Smooth muscle cell of the umbilical artery (primary cell): Measurements from ENCODE around the gene PASK. TPM values are rescaled to one million over a fixed set of nuclear protein-coding genes. Genes with fewer than 3 reads are reported as not detected.

Experiments
- total RNA-seq: library from RNA; depleted of rRNA; stranded (reverse); fragments of >200 nt; gene quantifications from 2 replicates; pipeline ENCODE4 v1.2.3, GENCODE V29; 2014

Gene PASK
- 1.5 and 6.6 TPM in 2 replicates for total RNA-seq

GRCh38 chr2:241148891-241149674 is at the start of gene PASK:
Gene PASK (minus strand): TSS chr2:241149472. CDS start chr2:241143032, 6,440 bp downstream.

DNA sequence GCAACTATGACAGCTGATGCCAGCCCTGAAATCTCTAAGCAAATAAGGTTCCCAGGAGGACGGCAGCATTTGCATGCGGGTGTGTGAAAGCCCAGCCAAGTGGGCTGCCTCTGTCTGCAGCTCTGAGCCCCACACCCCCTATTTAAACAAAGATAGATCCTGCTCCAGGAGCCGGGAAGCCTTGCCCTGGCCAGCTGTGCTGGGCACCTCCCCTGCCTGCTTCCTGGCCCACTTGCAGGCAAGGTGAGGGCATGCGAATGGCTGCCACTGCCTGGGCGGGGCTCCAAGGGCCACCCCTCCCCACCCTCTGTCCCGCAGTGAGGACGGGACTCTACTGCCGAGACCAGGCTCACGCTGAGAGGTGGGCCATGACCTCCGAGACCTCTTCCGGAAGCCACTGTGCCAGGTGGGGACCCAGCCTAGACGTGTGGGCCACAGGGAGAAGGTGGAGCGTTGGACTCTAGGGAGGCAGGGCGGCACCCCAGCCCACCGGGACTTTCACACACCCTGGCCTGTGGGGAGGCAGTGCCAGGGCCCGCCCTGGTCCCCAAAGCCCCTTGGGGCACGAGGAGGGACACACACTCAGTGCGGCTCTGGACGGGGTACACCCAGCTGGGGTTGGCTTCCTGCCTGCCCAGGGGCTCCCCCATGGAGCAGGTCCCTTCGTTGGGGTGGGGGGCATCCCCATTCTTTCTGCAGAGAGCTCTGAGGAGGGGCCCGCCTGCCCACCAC is 39.3 kb upstream of the PASK start, which contains the start of gene ANO7:
Gene ANO7, plus strand, starts transcription at position 317 of the 732 bp plus-strand sequence. CDS start 1,387 bp downstream, outside the sequence.

GRCh38 chr2:241149925-241150659 is 820 bp upstream of the PASK start, which contains the start of gene PPP1R7:
Gene PPP1R7 (plus strand): TSS chr2:241150467. CDS start chr2:241150496, 29 bp downstream.

GRCh38 chr2:241102239-241102803 is 47.0 kb downstream of the PASK start, which contains the start of gene MTERF4:
Gene MTERF4 (minus strand): TSS chr2:241102287. CDS start chr2:241102273, 14 bp downstream.

Other genes with a start within 250 kb of the PASK start
- not detected in 2 replicates for gene CROCC2, start 243.1 kb downstream of the PASK start, total RNA-seq
- gene SNED1, start 150.9 kb downstream of the PASK start, total RNA-seq = 0.14 and 0.30 TPM in 2 replicates
- gene MTERF4, start 47.2 kb downstream of the PASK start, total RNA-seq = 32.6 and 33.9 TPM in 2 replicates
- 50.3 and 54.3 TPM in 2 replicates for gene PPP1R7, start 995 bp upstream of the PASK start, total RNA-seq
- 0.30 and 0.69 TPM in 2 replicates for gene ANO7, start 39.2 kb upstream of the PASK start, total RNA-seq
- gene HDLBP, start 166.2 kb upstream of the PASK start, total RNA-seq = 1,376 and 1,531 TPM in 2 replicates
- 451 and 575 TPM in 2 replicates for gene SEPTIN2, start 166.5 kb upstream of the PASK start, total RNA-seq
- 23.2 and 35.1 TPM in 2 replicates for gene FARP2, start 206.8 kb upstream of the PASK start, total RNA-seq